Stomach smooth muscle (tissue), 2 donors: ENCODE measurements around the gene ATP11C.

Experiments used
- H3K27ac ChIP-seq: one replicate; pipeline ENCODE4 v1.7.0; 2013; ENCODE audit warnings: mild to moderate bottlenecking, low read length, inconsistent platforms
- H3K27me3 ChIP-seq, 2 donors: one replicate each; pipeline ENCODE4 v1.7.0; 2013; ENCODE audit warnings: low read length in 2 of 2; ENCODE audit not compliant: insufficient read depth in 2 of 2, control insufficient read depth in 1 of 2
- H3K36me3 ChIP-seq, 2 donors: one replicate each; pipeline ENCODE4 v1.7.0; 2013; ENCODE audit warnings: low read length in 2 of 2; ENCODE audit not compliant: control insufficient read depth in 2 of 2, insufficient read depth in 2 of 2
- H3K4me1 ChIP-seq: one replicate; pipeline ENCODE4 v1.7.0; 2013; ENCODE audit warnings: low read length; ENCODE audit not compliant: control insufficient read depth, insufficient read depth
- H3K4me3 ChIP-seq, 2 donors: one replicate each; pipeline ENCODE4 v1.7.0; 2013; ENCODE audit warnings: low read length in 2 of 2
- H3K9ac ChIP-seq, 2 donors: one replicate each; pipeline ENCODE4 v1.7.0; 2013; ENCODE audit warnings: low read length in 2 of 2, mild to moderate bottlenecking in 1 of 2
- H3K9me3 ChIP-seq, 2 donors: one replicate each; pipeline ENCODE4 v1.7.0; 2013; ENCODE audit warnings: low read length in 2 of 2; ENCODE audit not compliant: control insufficient read depth in 2 of 2
- donor health status: healthy.
- donor health status: Pancreatic carcinoma.

ATP11C gene

GRCh38 chrX:139811942-139812629 lies 120.8 kb downstream of the ATP11C start:
- no peak overlapping the region for H3K27ac ChIP-seq
- H3K36me3 ChIP-seq: no peaks in the 10 kb centered on the region
- no peaks in the 10 kb centered on the region for H3K9me3 ChIP-seq
- no peaks in the 10 kb centered on the region for H3K27me3 ChIP-seq
- no peaks in the 10 kb centered on the region for H3K4me1 ChIP-seq
- H3K9ac ChIP-seq: no peak overlapping the region
- H3K4me3 ChIP-seq: no peak overlapping the region

- Histone ChIP-seq H3K27ac (no peak overlapping the region), H3K9ac (no peak overlapping the region), H3K4me1 (no peaks in the 10 kb centered on the region), H3K36me3 (peaks cover 2 to 9% of the 10 kb centered on the region in 2 donors), H3K4me3 (no peak overlapping the region), H3K9me3 (no peaks in the 10 kb centered on the region), H3K27me3 (no peaks in the 10 kb centered on the region)
Measured at GRCh38 chrX:139804482-139804881, 128.4 kb downstream of the ATP11C start.

- Histone ChIP-seq H3K4me1 (no peaks in the 10 kb centered on the region), H3K27me3 (no peaks in the 10 kb centered on the region), H3K36me3 (peaks cover 2 to 9% of the 10 kb centered on the region in 2 donors), H3K27ac (no peak overlapping the region), H3K9me3 (no peaks in the 10 kb centered on the region), H3K9ac (no peak overlapping the region), H3K4me3 (no peak overlapping the region)
Measured at GRCh38 chrX:139803224-139803623, 129.6 kb downstream of the ATP11C start.

GRCh38 chrX:139802048-139802447 lies 130.8 kb downstream of the ATP11C start:
- no peaks in the 10 kb centered on the region for H3K9me3 ChIP-seq
- no peak overlapping the region for H3K4me3 ChIP-seq
- H3K27ac ChIP-seq: no peak overlapping the region
- peaks cover 2 to 9% of the 10 kb centered on the region in 2 donors for H3K36me3 ChIP-seq
- H3K27me3 ChIP-seq: no peaks in the 10 kb centered on the region
- no peaks in the 10 kb centered on the region for H3K4me1 ChIP-seq
- H3K9ac ChIP-seq: no peak overlapping the region

GRCh38 chrX:139801397-139801813 lies 131.4 kb downstream of the ATP11C start:
- no peak overlapping the region for H3K9ac ChIP-seq
- no peaks in the 10 kb centered on the region for H3K9me3 ChIP-seq
- H3K27ac ChIP-seq: no peak overlapping the region
- H3K27me3 ChIP-seq: no peaks in the 10 kb centered on the region
- no peaks in the 10 kb centered on the region for H3K4me1 ChIP-seq
- H3K4me3 ChIP-seq: no peak overlapping the region
- H3K36me3 ChIP-seq: peaks cover 2 to 9% of the 10 kb centered on the region in 2 donors

- H3K4me1 ChIP-seq: no peaks in the 10 kb centered on the region
- H3K36me3 ChIP-seq: peaks cover 2 to 9% of the 10 kb centered on the region in 2 donors
- H3K9ac ChIP-seq: no peak overlapping the region
- no peaks in the 10 kb centered on the region for H3K9me3 ChIP-seq
- no peaks in the 10 kb centered on the region for H3K27me3 ChIP-seq
- no peak overlapping the region for H3K4me3 ChIP-seq
- H3K27ac ChIP-seq: no peak overlapping the region
Measured at GRCh38 chrX:139798701-139799100, 134.2 kb downstream of the ATP11C start.

- H3K27ac ChIP-seq: no peak overlapping the region
- H3K36me3 ChIP-seq: no peaks in the 10 kb centered on the region
- no peak overlapping the region for H3K9ac ChIP-seq
- H3K27me3 ChIP-seq: no peaks in the 10 kb centered on the region
- no peaks in the 10 kb centered on the region for H3K4me1 ChIP-seq
- H3K9me3 ChIP-seq: no peaks in the 10 kb centered on the region
- H3K4me3 ChIP-seq: no peak overlapping the region
Measured at GRCh38 chrX:139795196-139795595, 137.7 kb downstream of the ATP11C start.

- peaks cover 0 to 4% of the 10 kb centered on the region in 2 donors for H3K36me3 ChIP-seq
- no peaks in the 10 kb centered on the region for H3K4me1 ChIP-seq
- no peak overlapping the region for H3K9ac ChIP-seq
Measured at GRCh38 chrX:139787601-139788000, 145.3 kb downstream of the ATP11C start.

GRCh38 chrX:139784807-139785206 lies 148.0 kb downstream of the ATP11C start:
- Histone ChIP-seq H3K9ac (no peak overlapping the region), H3K27ac (no peak overlapping the region), H3K4me1 (no peaks in the 10 kb centered on the region), H3K27me3 (no peaks in the 10 kb centered on the region), H3K4me3 (no peak overlapping the region), H3K9me3 (no peaks in the 10 kb centered on the region), H3K36me3 (peaks cover 0 to 4% of the 10 kb centered on the region in 2 donors)

More at GRCh38 chrX:139787601-139788000, 145.3 kb downstream of the ATP11C start:
- no peak overlapping the region for H3K27ac ChIP-seq
- no peak overlapping the region for H3K4me3 ChIP-seq
- H3K27me3 ChIP-seq: no peaks in the 10 kb centered on the region
- no peaks in the 10 kb centered on the region for H3K9me3 ChIP-seq

- no peak overlapping the region for H3K4me3 ChIP-seq
- H3K4me1 ChIP-seq: no peaks in the 10 kb centered on the region
- peaks cover 0 to 4% of the 10 kb centered on the region in 2 donors for H3K36me3 ChIP-seq
- no peak overlapping the region for H3K9ac ChIP-seq
- no peaks in the 10 kb centered on the region for H3K27me3 ChIP-seq
- no peaks in the 10 kb centered on the region for H3K9me3 ChIP-seq
- no peak overlapping the region for H3K27ac ChIP-seq
Measured at GRCh38 chrX:139783959-139784358, 148.9 kb downstream of the ATP11C start.

- Histone ChIP-seq H3K27me3 (no peaks in the 10 kb centered on the region), H3K4me3 (no peak overlapping the region), H3K4me1 (no peaks in the 10 kb centered on the region), H3K27ac (no peak overlapping the region), H3K36me3 (peaks cover 0 to 4% of the 10 kb centered on the region in 2 donors), H3K9me3 (no peaks in the 10 kb centered on the region), H3K9ac (no peak overlapping the region)
Measured at GRCh38 chrX:139783030-139783429, 149.8 kb downstream of the ATP11C start.
